Endothelial cell of umbilical vein (primary cell): Measurements from ENCODE around the gene ZNF804B. TPM values are rescaled to one million over a fixed set of nuclear protein-coding genes. Genes with fewer than 3 reads are reported as not detected.

Experiments used
- BruUV-seq: library from RNA; stranded (reverse); fragments of 400-500 nt; replicated peaks from 2 replicates; lab custom pipeline; 2021; lab: Mats Ljungman, UMichigan
- CTCF ChIA-PET: fragments of 300-600, 350-600 bp; sonication (Branson Sonifier 250); formaldehyde crosslinking; loops from one replicate; lab custom pipeline; 2021; ENCODE audit warnings: antibody characterized with exemption, inconsistent platforms; lab: Charles Lee
- POLR2A ChIA-PET: fragments of 300-600, 350-600 bp; sonication (Branson Sonifier 250); formaldehyde crosslinking; loops from one replicate; lab custom pipeline; 2021; ENCODE audit warnings: antibody characterized with exemption, inconsistent platforms; lab: Charles Lee
- DNase-seq: peaks from one replicate; pipeline ENCODE4 v3.0.0-alpha.2; 2011; ENCODE audit warnings: low read depth, low spot score
- FAIRE-seq: peaks from 2 replicates; lab custom pipeline; 2011; peaks lifted over from hg19 to GRCh38; lab: Jason Lieb, UNC
- H2AFZ ChIP-seq: 2 replicates; pipeline ENCODE4 v1.6.0; 2012; ENCODE audit warnings: low read depth, low read length, control low read depth, inconsistent platforms
- H3K27ac ChIP-seq: 2 replicates; pipeline ENCODE4 v1.5.1; 2011; ENCODE audit warnings: low read depth, mild to moderate bottlenecking, control low read depth, low read length, moderate library complexity; ENCODE audit not compliant: insufficient read depth
- H3K27me3 ChIP-seq, 2 experiments: 2 replicates each; pipeline versions ENCODE4 v1.6.0 to v1.6.1; 2011; ENCODE audit warnings: low read length in 2 of 2, mixed read lengths in 1 of 2; ENCODE audit not compliant: control insufficient read depth in 2 of 2, insufficient read depth in 2 of 2
- H3K36me3 ChIP-seq, 2 experiments: 2 replicates in 1 of 2; 3 replicates in 1 of 2; pipeline ENCODE4 v1.5.1; 2011; ENCODE audit warnings: low read length in 2 of 2, mild to moderate bottlenecking in 1 of 2, moderate library complexity in 1 of 2; ENCODE audit not compliant: control insufficient read depth in 2 of 2, insufficient read depth in 2 of 2; ENCODE audit errors: extremely low read depth in 1 of 2
- H3K4me1 ChIP-seq: 3 replicates; pipeline ENCODE4 v1.5.1; 2011; ENCODE audit warnings: mild to moderate bottlenecking, low read length; ENCODE audit not compliant: control insufficient read depth, insufficient read depth; ENCODE audit errors: extremely low read depth
- H3K4me2 ChIP-seq: 2 replicates; pipeline ENCODE4 v1.6.1; 2011; ENCODE audit warnings: low read length, control low read depth, mixed read lengths; ENCODE audit not compliant: insufficient read depth
- H3K4me3 ChIP-seq, 3 experiments: fragments of 200-600 bp in 1 of 3; sonication (generic), shearing (Covaris generic) in 1 of 3; replicated peaks in 1 of 3; 2 replicates each; pipeline ENCODE4 v1.5.1; 2011 to 2016; ENCODE audit warnings: control low read depth in 3 of 3, low read length in 3 of 3, mild to moderate bottlenecking in 2 of 3, inconsistent platforms in 1 of 3, low read depth in 1 of 3, moderate library complexity in 1 of 3; ENCODE audit not compliant: insufficient read depth in 1 of 3
- H3K79me2 ChIP-seq: 2 replicates; pipeline ENCODE4 v1.6.0; 2012; ENCODE audit warnings: low read length, inconsistent platforms; ENCODE audit not compliant: control insufficient read depth, insufficient read depth
- H3K9ac ChIP-seq: replicated peaks from 2 replicates; pipeline ENCODE3; 2011; ENCODE audit warnings: low read length, control low read depth; ENCODE audit not compliant: insufficient read depth; ENCODE audit errors: extremely low read depth
- H3K9me1 ChIP-seq: replicated peaks from 3 replicates; pipeline ENCODE4 v1.6.0; 2011; ENCODE audit warnings: mild to moderate bottlenecking, low read length; ENCODE audit not compliant: control insufficient read depth, insufficient read depth; ENCODE audit errors: extremely low read depth
- H3K9me3 ChIP-seq: replicated peaks from 2 replicates; pipeline ENCODE4 v1.5.1; 2012; ENCODE audit warnings: low read length, inconsistent platforms; ENCODE audit not compliant: control insufficient read depth, insufficient read depth
- H4K20me1 ChIP-seq: replicated peaks from 2 replicates; pipeline ENCODE3; 2011; ENCODE audit warnings: mild to moderate bottlenecking, low read length; ENCODE audit not compliant: control insufficient read depth, insufficient read depth; ENCODE audit errors: extremely low read depth
- CTCF ChIP-seq, 2 donors: IDR thresholded peaks; 1 replicate in 1 of 2; 2 replicates in 1 of 2; pipeline ENCODE4 v1.5.1; 2011; ENCODE audit warnings: low read length in 2 of 2, mild to moderate bottlenecking in 2 of 2, moderate library complexity in 2 of 2, control low read depth in 1 of 2, inconsistent platforms in 1 of 2, low read depth in 1 of 2; ENCODE audit not compliant: insufficient read depth in 1 of 2; ENCODE audit errors: extremely low read depth in 1 of 2
- EZH2 ChIP-seq: IDR thresholded peaks from 2 replicates; pipeline ENCODE4 v1.6.1; 2012; ENCODE audit warnings: borderline replicate concordance, low read depth, mild to moderate bottlenecking, moderate library complexity, low read length, inconsistent platforms; ENCODE audit not compliant: severe bottlenecking
- FOS ChIP-seq: IDR thresholded peaks from 2 replicates; pipeline ENCODE4 v1.6.1; 2011; ENCODE audit warnings: mild to moderate bottlenecking, low read length, moderate library complexity, borderline replicate concordance; ENCODE audit not compliant: insufficient read depth
- GATA2 ChIP-seq: IDR thresholded peaks from 2 replicates; pipeline ENCODE4 v1.7.0; 2011; ENCODE audit warnings: low read depth, mild to moderate bottlenecking, moderate library complexity, mixed read lengths, low read length; ENCODE audit not compliant: insufficient read length, insufficient read depth
- JUN ChIP-seq: IDR thresholded peaks from 2 replicates; pipeline ENCODE4 v1.6.1; 2011; ENCODE audit warnings: borderline replicate concordance, low read depth; ENCODE audit not compliant: insufficient read length, insufficient read depth
- MAX ChIP-seq: IDR thresholded peaks from 2 replicates; pipeline ENCODE4 v1.6.1; 2011; ENCODE audit not compliant: insufficient read depth, insufficient read length
- MYC ChIP-seq: IDR thresholded peaks from one replicate; pipeline ENCODE4 v1.6.1; 2011; ENCODE audit warnings: mild to moderate bottlenecking, low read depth, low read length
- POLR2A ChIP-seq: IDR thresholded peaks from 2 replicates; pipeline ENCODE4 v1.6.1; 2012; ENCODE audit warnings: low read depth, mild to moderate bottlenecking, control low read depth, low read length
- POLR2AphosphoS5 ChIP-seq: IDR thresholded peaks from 2 replicates; pipeline ENCODE4 v1.6.1; 2012; ENCODE audit warnings: low read depth, mild to moderate bottlenecking, control low read depth, low read length, moderate library complexity; ENCODE audit not compliant: insufficient read depth
- dilution Hi-C: fragments of 300-500 bp; cut with MboI; formaldehyde crosslinking; loops from one replicate; pipeline ENCODE4 v1.15.0; 2019; ENCODE audit warnings: low sequenced_read_pairs; ENCODE audit not compliant: extremely low pct_ligation_motif_present
- intact Hi-C: fragments of 100-400 bp; cut with micrococcal nuclease; formaldehyde crosslinking; loops from one replicate; pipeline ENCODE4 v1.10.0; 2022
- polyA plus RNA-seq, 4 experiments: library from polyadenylated mRNA; depleted of rRNA in 3 of 4; stranded (reverse) in 3 of 4; unstranded in 1 of 4; fragments of >200 nt; gene quantifications; 2 replicates each; pipeline versions ENCODE4 v1.2.1 to v1.2.3, GENCODE V29; 2011 to 2012; ENCODE audit warnings: missing spikeins in 1 of 4
- total RNA-seq: library from RNA; stranded (reverse); gene quantifications from 2 replicates; pipeline ENCODE4 v1.2.3, GENCODE V29; 2021

ZNF804B gene
- total and polyA plus RNA-seq, 2 donors (not counting 3 experiments of a cell fraction or from before 2014, with no cell fraction given), result not detected

GRCh38 chr7:88758381-88759229 is 895 bp upstream of the ZNF804B start:
- no peak for FAIRE-seq
- peak; percentile 34 for DNase-seq
- TF ChIP-seq MYC (no peak), EZH2 (peak; percentile 61)
- H3K27me3 ChIP-seq, result peaks cover 25 to 64% of the 10 kb centered on the region in 2 experiments
- H3K4me2 ChIP-seq, result peak overlapping the region; percentile 45
- dilution Hi-C loops, result no loop called here
- H3K9ac ChIP-seq, result no peak overlapping the region
- POLR2A ChIA-PET, result no interaction called here
- peak overlapping the region; percentile 2 to 32 (median 32) for H3K4me3 ChIP-seq
- H4K20me1 ChIP-seq, result no peaks in the 10 kb centered on the region
- no peaks in the 10 kb centered on the region for H3K9me1 ChIP-seq
- no TSS peak for BruUV-seq
- H3K27ac ChIP-seq, result no peak overlapping the region
- no peaks in the 10 kb centered on the region for H3K9me3 ChIP-seq
- H2AFZ ChIP-seq, result peak overlapping the region; percentile 69
- intact Hi-C loops, result no loop called here
- H3K36me3 ChIP-seq, result no peaks in the 10 kb centered on the region
- H3K79me2 ChIP-seq, result no peaks in the 10 kb centered on the region
- peaks cover 10% of the 10 kb centered on the region for H3K4me1 ChIP-seq
- CTCF ChIA-PET, result interaction anchor here (0.9 to 1.6 kb wide), 3 partner anchors 18 to 212 kb away, joined by 3 to 6 read pairs (median 4); no protein-coding TSS in a partner anchor

- FAIRE-seq (no peak), DNase-seq (peak; percentile 10)
- Histone ChIP-seq H3K27me3 (peaks cover 23 to 64% of the 10 kb centered on the region in 2 experiments), H3K4me3 (no peak overlapping the region), H3K9me1 (no peaks in the 10 kb centered on the region), H3K79me2 (no peaks in the 10 kb centered on the region), H3K4me1 (peaks cover 10% of the 10 kb centered on the region), H2AFZ (no peak overlapping the region), H3K27ac (no peak overlapping the region), H4K20me1 (no peaks in the 10 kb centered on the region), H3K36me3 (no peaks in the 10 kb centered on the region), H3K9me3 (no peaks in the 10 kb centered on the region), H3K9ac (no peak overlapping the region), H3K4me2 (peak overlapping the region; percentile 17)
- intact Hi-C loops, result no loop called here
- dilution Hi-C loops, result no loop called here
- CTCF ChIA-PET, result no interaction called here
- no TSS peak for BruUV-seq
- POLR2A ChIA-PET, result no interaction called here
- TF ChIP-seq EZH2 (no peak), POLR2AphosphoS5 (no peak), JUN (no peak), GATA2 (no peak), FOS (no peak), CTCF (IDR thresholded peaks at IDR 0.05; ENCODE audit: extremely low read depth in 1 of 2, insufficient read depth in 1 of 2, low read depth in 1 of 2, low read length in 2 of 2) (no peak), MYC (no peak), MAX (no peak), POLR2A (no peak)
These were observed 626 bp downstream of the ZNF804B start for GRCh38 chr7:88760136-88760515.
